ENCODE measurements around the gene CERS6.

DNA sequence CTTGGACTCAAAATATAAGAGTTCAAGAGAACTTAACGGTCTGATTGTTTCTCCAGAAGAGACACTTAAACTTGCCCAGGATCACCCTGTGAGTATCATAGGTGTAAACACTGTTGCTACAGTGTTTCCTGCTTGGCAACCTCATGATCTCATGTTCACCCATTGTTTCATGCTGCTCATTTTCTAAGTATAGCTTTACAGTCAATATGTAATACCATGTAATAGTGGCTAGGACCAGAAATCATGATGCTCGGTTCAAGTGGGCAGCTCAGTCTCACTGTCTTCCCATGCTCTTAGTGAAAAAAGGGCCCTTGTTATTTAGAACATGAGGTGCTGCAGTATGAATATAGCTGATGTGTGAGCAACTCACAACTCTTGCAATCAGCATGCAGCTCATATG lies 157.5 kb downstream of the CERS6 start:
- TF ChIP-seq, protein P1, sequence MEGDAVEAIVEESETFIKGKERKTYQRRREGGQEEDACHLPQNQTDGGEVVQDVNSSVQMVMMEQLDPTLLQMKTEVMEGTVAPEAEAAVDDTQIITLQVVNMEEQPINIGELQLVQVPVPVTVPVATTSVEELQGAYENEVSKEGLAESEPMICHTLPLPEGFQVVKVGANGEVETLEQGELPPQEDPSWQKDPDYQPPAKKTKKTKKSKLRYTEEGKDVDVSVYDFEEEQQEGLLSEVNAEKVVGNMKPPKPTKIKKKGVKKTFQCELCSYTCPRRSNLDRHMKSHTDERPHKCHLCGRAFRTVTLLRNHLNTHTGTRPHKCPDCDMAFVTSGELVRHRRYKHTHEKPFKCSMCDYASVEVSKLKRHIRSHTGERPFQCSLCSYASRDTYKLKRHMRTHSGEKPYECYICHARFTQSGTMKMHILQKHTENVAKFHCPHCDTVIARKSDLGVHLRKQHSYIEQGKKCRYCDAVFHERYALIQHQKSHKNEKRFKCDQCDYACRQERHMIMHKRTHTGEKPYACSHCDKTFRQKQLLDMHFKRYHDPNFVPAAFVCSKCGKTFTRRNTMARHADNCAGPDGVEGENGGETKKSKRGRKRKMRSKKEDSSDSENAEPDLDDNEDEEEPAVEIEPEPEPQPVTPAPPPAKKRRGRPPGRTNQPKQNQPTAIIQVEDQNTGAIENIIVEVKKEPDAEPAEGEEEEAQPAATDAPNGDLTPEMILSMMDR (conservative IDR thresholded peaks at IDR 0.05; ENCODE audit: low read depth in 2 of 2) = no peak
- TF ChIP-seq EZH2phosphoT487 (IDR thresholded peaks at IDR 0.05; ENCODE audit: unreplicated experiment) = no peak
- TF ChIP-seq EZH2 (IDR thresholded peaks at IDR 0.05; ENCODE audit: low read depth, unreplicated experiment) = no peak
- TF ChIP-seq POLR2AphosphoS5 (IDR thresholded peaks at IDR 0.05; ENCODE audit: low read depth) = no peak
- TF ChIP-seq, protein P2, sequence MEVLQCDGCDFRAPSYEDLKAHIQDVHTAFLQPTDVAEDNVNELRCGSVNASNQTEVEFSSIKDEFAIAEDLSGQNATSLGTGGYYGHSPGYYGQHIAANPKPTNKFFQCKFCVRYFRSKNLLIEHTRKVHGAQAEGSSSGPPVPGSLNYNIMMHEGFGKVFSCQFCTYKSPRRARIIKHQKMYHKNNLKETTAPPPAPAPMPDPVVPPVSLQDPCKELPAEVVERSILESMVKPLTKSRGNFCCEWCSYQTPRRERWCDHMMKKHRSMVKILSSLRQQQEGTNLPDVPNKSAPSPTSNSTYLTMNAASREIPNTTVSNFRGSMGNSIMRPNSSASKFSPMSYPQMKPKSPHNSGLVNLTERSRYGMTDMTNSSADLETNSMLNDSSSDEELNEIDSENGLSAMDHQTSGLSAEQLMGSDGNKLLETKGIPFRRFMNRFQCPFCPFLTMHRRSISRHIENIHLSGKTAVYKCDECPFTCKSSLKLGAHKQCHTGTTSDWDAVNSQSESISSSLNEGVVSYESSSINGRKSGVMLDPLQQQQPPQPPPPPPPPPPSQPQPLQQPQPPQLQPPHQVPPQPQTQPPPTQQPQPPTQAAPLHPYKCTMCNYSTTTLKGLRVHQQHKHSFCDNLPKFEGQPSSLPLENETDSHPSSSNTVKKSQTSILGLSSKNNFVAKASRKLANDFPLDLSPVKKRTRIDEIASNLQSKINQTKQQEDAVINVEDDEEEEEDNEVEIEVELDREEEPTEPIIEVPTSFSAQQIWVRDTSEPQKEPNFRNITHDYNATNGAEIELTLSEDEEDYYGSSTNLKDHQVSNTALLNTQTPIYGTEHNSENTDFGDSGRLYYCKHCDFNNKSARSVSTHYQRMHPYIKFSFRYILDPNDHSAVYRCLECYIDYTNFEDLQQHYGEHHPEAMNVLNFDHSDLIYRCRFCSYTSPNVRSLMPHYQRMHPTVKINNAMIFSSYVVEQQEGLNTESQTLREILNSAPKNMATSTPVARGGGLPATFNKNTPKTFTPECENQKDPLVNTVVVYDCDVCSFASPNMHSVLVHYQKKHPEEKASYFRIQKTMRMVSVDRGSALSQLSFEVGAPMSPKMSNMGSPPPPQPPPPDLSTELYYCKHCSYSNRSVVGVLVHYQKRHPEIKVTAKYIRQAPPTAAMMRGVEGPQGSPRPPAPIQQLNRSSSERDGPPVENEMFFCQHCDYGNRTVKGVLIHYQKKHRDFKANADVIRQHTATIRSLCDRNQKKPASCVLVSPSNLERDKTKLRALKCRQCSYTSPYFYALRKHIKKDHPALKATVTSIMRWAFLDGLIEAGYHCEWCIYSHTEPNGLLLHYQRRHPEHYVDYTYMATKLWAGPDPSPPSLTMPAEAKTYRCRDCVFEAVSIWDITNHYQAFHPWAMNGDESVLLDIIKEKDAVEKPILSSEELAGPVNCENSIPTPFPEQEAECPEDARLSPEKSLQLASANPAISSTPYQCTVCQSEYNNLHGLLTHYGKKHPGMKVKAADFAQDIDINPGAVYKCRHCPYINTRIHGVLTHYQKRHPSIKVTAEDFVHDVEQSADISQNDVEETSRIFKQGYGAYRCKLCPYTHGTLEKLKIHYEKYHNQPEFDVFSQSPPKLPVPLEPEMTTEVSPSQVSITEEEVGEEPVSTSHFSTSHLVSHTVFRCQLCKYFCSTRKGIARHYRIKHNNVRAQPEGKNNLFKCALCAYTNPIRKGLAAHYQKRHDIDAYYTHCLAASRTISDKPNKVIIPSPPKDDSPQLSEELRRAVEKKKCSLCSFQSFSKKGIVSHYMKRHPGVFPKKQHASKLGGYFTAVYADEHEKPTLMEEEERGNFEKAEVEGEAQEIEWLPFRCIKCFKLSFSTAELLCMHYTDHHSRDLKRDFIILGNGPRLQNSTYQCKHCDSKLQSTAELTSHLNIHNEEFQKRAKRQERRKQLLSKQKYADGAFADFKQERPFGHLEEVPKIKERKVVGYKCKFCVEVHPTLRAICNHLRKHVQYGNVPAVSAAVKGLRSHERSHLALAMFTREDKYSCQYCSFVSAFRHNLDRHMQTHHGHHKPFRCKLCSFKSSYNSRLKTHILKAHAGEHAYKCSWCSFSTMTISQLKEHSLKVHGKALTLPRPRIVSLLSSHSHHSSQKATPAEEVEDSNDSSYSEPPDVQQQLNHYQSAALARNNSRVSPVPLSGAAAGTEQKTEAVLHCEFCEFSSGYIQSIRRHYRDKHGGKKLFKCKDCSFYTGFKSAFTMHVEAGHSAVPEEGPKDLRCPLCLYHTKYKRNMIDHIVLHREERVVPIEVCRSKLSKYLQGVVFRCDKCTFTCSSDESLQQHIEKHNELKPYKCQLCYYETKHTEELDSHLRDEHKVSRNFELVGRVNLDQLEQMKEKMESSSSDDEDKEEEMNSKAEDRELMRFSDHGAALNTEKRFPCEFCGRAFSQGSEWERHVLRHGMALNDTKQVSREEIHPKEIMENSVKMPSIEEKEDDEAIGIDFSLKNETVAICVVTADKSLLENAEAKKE (CRISPR knock-in tag; IDR thresholded peaks at IDR 0.05) = no peak
- TF ChIP-seq ZNF114 (CRISPR knock-in tag; IDR thresholded peaks at IDR 0.05) = no peak
- TF ChIP-seq, protein P3, sequence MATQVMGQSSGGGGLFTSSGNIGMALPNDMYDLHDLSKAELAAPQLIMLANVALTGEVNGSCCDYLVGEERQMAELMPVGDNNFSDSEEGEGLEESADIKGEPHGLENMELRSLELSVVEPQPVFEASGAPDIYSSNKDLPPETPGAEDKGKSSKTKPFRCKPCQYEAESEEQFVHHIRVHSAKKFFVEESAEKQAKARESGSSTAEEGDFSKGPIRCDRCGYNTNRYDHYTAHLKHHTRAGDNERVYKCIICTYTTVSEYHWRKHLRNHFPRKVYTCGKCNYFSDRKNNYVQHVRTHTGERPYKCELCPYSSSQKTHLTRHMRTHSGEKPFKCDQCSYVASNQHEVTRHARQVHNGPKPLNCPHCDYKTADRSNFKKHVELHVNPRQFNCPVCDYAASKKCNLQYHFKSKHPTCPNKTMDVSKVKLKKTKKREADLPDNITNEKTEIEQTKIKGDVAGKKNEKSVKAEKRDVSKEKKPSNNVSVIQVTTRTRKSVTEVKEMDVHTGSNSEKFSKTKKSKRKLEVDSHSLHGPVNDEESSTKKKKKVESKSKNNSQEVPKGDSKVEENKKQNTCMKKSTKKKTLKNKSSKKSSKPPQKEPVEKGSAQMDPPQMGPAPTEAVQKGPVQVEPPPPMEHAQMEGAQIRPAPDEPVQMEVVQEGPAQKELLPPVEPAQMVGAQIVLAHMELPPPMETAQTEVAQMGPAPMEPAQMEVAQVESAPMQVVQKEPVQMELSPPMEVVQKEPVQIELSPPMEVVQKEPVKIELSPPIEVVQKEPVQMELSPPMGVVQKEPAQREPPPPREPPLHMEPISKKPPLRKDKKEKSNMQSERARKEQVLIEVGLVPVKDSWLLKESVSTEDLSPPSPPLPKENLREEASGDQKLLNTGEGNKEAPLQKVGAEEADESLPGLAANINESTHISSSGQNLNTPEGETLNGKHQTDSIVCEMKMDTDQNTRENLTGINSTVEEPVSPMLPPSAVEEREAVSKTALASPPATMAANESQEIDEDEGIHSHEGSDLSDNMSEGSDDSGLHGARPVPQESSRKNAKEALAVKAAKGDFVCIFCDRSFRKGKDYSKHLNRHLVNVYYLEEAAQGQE (IDR thresholded peaks at IDR 0.05; ENCODE audit: unreplicated experiment) = no peak
- TF ChIP-seq NANOG (IDR thresholded peaks at IDR 0.05; ENCODE audit: borderline replicate concordance) = no peak
- TF ChIP-seq CREB1 (CRISPR knock-in tag; IDR thresholded peaks at IDR 0.05; ENCODE audit: low read depth) = no peak
- TF ChIP-seq, protein P4, sequence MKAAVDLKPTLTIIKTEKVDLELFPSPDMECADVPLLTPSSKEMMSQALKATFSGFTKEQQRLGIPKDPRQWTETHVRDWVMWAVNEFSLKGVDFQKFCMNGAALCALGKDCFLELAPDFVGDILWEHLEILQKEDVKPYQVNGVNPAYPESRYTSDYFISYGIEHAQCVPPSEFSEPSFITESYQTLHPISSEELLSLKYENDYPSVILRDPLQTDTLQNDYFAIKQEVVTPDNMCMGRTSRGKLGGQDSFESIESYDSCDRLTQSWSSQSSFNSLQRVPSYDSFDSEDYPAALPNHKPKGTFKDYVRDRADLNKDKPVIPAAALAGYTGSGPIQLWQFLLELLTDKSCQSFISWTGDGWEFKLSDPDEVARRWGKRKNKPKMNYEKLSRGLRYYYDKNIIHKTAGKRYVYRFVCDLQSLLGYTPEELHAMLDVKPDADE (IDR thresholded peaks at IDR 0.05) = no peak
- no peak for TF ChIP-seq JUNB (IDR thresholded peaks at IDR 0.05; ENCODE audit: unreplicated experiment)
- TF ChIP-seq STAT1 (IDR thresholded peaks at IDR 0.05; ENCODE audit: unreplicated experiment) = no peak
- TF ChIP-seq ZNF331 (CRISPR knock-in tag; IDR thresholded peaks at IDR 0.05; ENCODE audit: low read depth) = no peak
